Pancreas (tissue), 10 donors: Measurements from ENCODE around the gene EPB41L3. TPM values are rescaled to one million over a fixed set of nuclear protein-coding genes. Genes with fewer than 3 reads are reported as not detected.
A peak's percentile ranks its signal among the peaks of the same experiment; 100 is the strongest.

Experiments used
- ATAC-seq, 4 donors: fragments of 200-7000 bp; cut with Tn5 transposase; one replicate each; pipeline versions ENCODE4 v1.8.0 to v1.9.1; 2020; ENCODE audit warnings: mild to moderate bottlenecking in 4 of 4, moderate library complexity in 4 of 4
- DNase-seq, 6 donors: peaks; one replicate each; pipeline ENCODE4 v3.0.0-alpha.2; 2020
- FAIRE-seq: peaks from 2 replicates; lab custom pipeline; 2012; peaks lifted over from hg19 to GRCh38; lab: Jason Lieb, UNC
- H3K27ac ChIP-seq, 4 donors: fragments of 200-600 bp; sonication (generic); 1 replicate in 3 of 4; 2 replicates in 1 of 4; pipeline versions ENCODE4 v1.5.0 to v1.8.0; 2020
- H3K27me3 ChIP-seq, 4 donors: fragments of 200-600 bp; one replicate each; pipeline ENCODE4 v1.8.0; 2021
- H3K36me3 ChIP-seq, 3 donors: fragments of 200-600 bp; sonication (generic) in 1 of 3; one replicate each; pipeline versions ENCODE4 v1.5.0 to v1.8.0; 2020 to 2021
- H3K4me1 ChIP-seq, 3 donors: fragments of 200-600 bp; one replicate each; pipeline ENCODE4 v1.8.0; 2021
- H3K4me3 ChIP-seq, 4 donors: fragments of 200-600 bp; sonication (generic) in 2 of 4; one replicate each; pipeline versions ENCODE4 v1.5.0 to v1.8.0; 2020 to 2021
- H3K9me3 ChIP-seq, 4 donors: fragments of 200-600 bp; one replicate each; pipeline ENCODE4 v1.8.0; 2021
- CTCF ChIP-seq, 4 donors: fragments of 200-600 bp; sonication (generic) in 3 of 4; IDR thresholded peaks; one replicate each; pipeline versions ENCODE4 v1.5.0 to v1.8.0; 2021; ENCODE audit warnings: antibody characterized with exemption in 4 of 4
- WGBS, 2 donors: extraction: QIAGEN DNeasy Blood & Tissue Kit; methylation state at CpG; one replicate each; pipeline ENCODE4 v1.1.7; 2013; 5-methylcytosine and 5-hydroxymethylcytosine counted together
- intact Hi-C, 3 donors: fragments of 100-400 bp; cut with DNase I; formaldehyde crosslinking; loops; one replicate each; pipeline versions ENCODE4 v1.11.1 to v1.14.2; 2022
- polyA plus RNA-seq, 2 donors: library from polyadenylated mRNA; stranded (reverse); fragments of 200-250 nt; gene quantifications; one replicate each; pipeline ENCODE4 v1.2.3, GENCODE V29; 2013
- total RNA-seq, 6 donors: library from RNA; stranded (reverse); fragmentation: NEBNext Ultra II Directional in 4 of 6; extraction: Animal tissue kit (Norgen Biotek cat#: 25700) in 4 of 6; gene quantifications; one replicate each; pipeline versions ENCODE4 v1.2.1 to v1.2.4, GENCODE V29; 2021 to 2023
- donor health status: healthy with polysubstance abuse.
- donor health status: DM: no; HTN: no; CAD: no; lungs with moderate emphysema.
- donor health status: DM: no; HTN: no; CAD: no.
- donor health status: control.
- donor health status: control.
- donor health status: Bipolar disorder and iron deficiency.
- donor health status: DM: yes; HTN: yes; CAD: no.
- donor health status: DM: no; HTN: no; CAD: no.
- donor health status: DM: no; HTN: no; CAD: no.
- donor health status: DM: yes; HTN: yes; CAD: no.

Gene EPB41L3
- total RNA-seq (10 to 100 TPM in 4 of 6 donors, 1 to 10 TPM in 2; 3.8 to 17.0 (median 11.1) TPM), polyA plus RNA-seq (10 to 100 TPM in 1 of 2 donors, 1 to 10 TPM in 1; 7.7 to 18.3 TPM)

DNA sequence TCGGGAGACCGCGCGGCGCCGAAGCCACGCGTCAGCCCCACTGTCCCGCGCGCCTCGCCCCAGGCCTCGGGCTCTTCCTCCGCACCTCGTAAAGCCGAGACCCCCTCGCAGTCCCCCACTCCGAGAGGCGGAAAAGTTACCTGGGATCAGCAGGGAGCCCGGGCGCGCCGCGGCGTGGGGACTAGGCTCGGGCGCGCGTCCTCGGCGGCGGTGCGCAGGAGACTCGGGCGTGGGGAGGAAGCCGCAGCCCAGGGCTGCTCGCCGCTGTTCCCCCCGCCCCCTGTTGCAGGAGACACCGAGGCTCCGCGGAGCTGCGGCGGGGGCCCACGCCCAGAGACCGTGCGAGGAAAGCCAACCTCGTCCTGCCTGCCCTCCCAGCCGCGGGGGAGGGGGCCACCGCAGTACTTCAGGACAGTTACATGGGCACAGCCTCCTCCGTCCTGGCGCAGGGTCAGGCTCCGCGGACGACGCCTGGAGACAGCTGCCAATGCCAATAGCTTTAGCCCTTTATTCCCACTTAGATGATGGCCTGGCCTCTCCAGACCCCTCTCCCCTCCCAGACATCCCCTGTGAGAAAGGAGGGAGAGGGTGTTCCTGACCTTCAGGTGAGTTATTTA, at the start of gene EPB41L3:
Gene EPB41L3, minus strand, starts transcription at position 225 of the 617 bp plus-strand sequence. CDS start 54,814 bp downstream, outside the sequence.
- Histone ChIP-seq H3K27me3 (no peaks in the 10 kb centered on the region), H3K4me3 (peak within 1 kb of the TSS; percentile 40 to 57 (median 47)), H3K4me1 (no peaks in the 10 kb centered on the region), H3K27ac (peak within 1 kb of the TSS in 2 of 4 donors; percentile 27 to 57), H3K36me3 (no peaks in the 10 kb centered on the region), H3K9me3 (no peaks in the 10 kb centered on the region)
- ATAC-seq (peak; percentile 38 to 79 (median 78)), DNase-seq (peak in 4 of 6 donors; percentile 28 to 76 (median 54)), FAIRE-seq (no peak)
- no peak for TF ChIP-seq CTCF (IDR thresholded peaks at IDR 0.05)
- 0 to 1% methylated on average over 20 to 57 of the region's 57 CpGs for WGBS, 2 donors
- intact Hi-C loops: no loop called here

GRCh38 chr18:5588529-5588928, 44.7 kb upstream of the EPB41L3 start:
- H3K4me3 ChIP-seq: no peak overlapping the region
- intact Hi-C loops: no loop called here
- H3K27ac ChIP-seq: no peak overlapping the region
- H3K36me3 ChIP-seq: no peaks in the 10 kb centered on the region
- DNase-seq (no peak), ATAC-seq (no peak), FAIRE-seq (no peak)
- H3K9me3 ChIP-seq: no peaks in the 10 kb centered on the region
- H3K27me3 ChIP-seq: no peaks in the 10 kb centered on the region
- no peak for TF ChIP-seq CTCF (IDR thresholded peaks at IDR 0.05)
- no peaks in the 10 kb centered on the region for H3K4me1 ChIP-seq

DNA sequence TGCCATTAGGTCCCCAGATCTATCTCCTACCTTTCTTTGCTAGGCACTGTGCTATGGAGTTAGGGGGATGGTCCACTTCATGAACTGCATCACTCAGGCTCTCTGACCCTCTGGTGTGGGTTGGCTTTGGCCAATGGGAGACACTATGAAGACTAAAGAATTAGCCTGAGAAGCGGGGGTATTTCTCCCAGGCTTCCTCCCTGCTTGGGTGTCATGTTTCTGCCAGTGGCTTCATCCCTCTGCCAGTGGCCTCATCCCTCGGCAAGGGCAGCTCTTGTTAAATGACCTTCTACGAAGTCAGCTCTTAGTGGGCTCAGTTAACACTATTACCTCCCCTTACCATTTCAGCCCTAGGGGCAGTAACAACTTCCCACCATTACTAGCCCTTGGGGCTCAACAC, 41.9 kb upstream of the EPB41L3 start:
- Histone ChIP-seq H3K4me3 (no peak overlapping the region), H3K4me1 (no peaks in the 10 kb centered on the region), H3K9me3 (no peaks in the 10 kb centered on the region), H3K36me3 (no peaks in the 10 kb centered on the region), H3K27ac (no peak overlapping the region), H3K27me3 (no peaks in the 10 kb centered on the region)
- no peak for FAIRE-seq
- WGBS, 2 donors: 69 to 71% methylated on average over 3 of the region's 3 CpGs
- TF ChIP-seq CTCF (IDR thresholded peaks at IDR 0.05): no peak
- DNase-seq: no peak
- ATAC-seq: no peak
- intact Hi-C loops: no loop called here

DNA sequence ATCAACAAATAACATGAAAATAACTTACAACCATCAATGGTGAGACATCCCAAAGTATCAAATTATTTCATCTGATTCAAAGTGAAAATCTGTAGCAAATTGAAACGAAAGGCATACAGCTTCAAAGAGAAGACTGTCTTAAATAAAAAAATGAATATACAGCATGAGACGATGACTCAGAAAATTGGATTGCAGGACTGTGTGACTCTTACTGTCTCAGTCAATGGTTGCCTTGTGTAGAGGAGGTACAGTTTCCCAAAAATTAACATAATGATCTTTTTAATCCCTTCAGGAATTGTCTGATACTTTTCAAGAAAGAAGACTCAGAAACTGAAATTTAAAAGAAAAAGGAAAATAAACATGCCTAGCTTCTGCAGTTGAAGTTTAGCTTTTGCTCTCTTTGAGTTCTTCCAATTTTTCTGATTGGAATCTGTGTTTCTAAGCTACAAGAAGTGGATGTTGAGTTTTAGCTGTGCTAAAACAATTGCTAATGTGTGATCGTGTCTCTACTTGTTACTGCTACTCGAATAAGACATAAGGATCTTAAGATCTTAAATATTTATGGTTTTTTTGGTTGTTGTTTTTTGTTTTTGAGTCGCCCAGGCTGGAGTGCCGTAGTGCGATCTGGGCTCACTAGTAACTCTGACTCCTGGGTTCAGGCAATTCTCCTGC, 41.1 kb upstream of the EPB41L3 start:
- no peak for TF ChIP-seq CTCF (IDR thresholded peaks at IDR 0.05)
- no peak for FAIRE-seq
- 73 to 75% methylated on average over 7 of the region's 7 CpGs for WGBS, 2 donors
- H3K4me3 ChIP-seq: no peak overlapping the region
- no peaks in the 10 kb centered on the region for H3K27me3 ChIP-seq
- ATAC-seq: peak in 1 of 4 donors; percentile 25
- no peaks in the 10 kb centered on the region for H3K36me3 ChIP-seq
- H3K27ac ChIP-seq: no peak overlapping the region
- intact Hi-C loops: no loop called here
- no peaks in the 10 kb centered on the region for H3K4me1 ChIP-seq
- no peaks in the 10 kb centered on the region for H3K9me3 ChIP-seq
- no peak for DNase-seq
